Kidney tubule cell (primary cell): ENCODE results near the gene KRTAP10-12.
"Not testable (repeated sequence)": the region's sequence is repeated elsewhere in the genome, so short reads cannot be mapped to it uniquely, and the experiment has no call there.

Experiments
- DNase-seq: peaks from one replicate; pipeline ENCODE4 v3.0.0-alpha.2; 2018; ENCODE audit warnings: low spot score

Gene KRTAP10-12

DNA sequence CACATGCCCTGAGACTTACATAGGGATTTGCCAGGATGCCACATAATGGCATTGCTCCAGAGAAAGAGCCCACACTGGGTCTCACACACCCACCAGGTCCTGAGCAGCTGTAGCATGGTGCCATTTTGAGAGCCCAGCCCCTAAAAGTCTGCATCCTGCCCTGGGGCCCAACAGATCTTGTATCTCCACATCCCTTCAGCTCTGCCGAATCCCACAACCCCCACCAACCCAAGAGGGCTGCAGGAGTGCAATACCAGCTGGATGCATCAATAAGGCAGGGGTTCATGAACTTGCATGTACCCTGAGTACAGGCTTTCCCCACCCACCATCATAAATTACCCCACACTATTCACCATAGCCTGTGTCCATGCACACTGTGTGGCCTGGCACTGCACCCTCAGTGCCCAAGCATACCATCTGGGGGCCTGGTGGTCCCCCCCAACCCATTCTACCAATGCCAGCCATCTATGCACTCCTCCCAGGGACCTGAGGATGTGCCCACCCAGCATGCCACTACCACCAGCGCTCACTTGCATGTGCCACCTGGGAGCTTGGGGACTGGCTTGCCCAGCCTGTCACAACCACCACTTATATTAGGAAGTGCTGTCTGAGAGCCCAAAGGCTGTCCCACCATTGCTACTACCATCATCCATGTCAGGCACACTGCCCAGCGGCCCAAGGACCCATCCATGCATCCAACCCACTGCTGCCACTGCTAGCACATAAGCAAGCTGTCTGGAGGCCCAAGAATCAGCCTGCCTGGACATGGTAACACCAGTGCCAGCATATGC, 26.1 kb upstream of the KRTAP10-12 start:
- no peak for DNase-seq

- no peak for DNase-seq
Observed at GRCh38 chr21:44671911-44672310, 25.1 kb upstream of the KRTAP10-12 start.

DNA sequence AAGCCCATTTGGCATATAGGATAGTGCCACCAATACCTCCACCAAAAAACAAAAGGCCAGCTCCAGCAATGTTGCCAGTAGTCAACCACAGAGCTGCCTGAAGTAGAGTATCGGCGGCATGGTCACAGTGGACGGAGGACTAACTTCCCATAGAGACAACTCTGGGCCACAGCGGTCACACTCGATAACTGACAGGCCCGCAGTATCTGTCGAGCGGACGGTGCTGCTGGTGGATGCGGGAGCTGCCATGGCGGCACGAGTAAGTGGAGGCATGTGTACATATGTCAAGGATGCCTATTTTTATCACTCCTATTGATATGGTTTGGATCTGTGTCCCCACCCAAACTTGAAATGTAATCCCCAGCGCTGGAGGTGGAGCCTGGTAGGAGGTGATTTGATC, 19.1 kb upstream of the KRTAP10-12 start:
- DNase-seq: no peak

DNA sequence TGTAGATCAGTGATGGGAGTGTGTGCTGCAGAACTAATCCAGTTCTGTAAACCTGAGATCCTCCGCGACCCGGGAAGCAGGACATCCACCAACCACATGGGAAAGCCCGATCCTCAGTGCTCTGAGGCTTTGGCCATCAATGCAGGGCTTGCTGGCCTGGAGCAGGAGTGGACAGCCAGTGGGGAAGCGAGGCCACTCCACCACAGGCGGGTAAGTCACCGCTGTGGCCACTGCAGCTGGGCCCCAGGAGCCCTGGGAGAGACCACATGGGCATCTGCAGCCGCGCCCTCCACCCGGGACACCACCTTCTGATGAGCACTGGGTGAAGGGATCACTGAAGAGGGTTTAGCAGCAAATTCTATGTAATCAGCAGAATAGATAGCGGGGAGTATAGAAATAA, 15.8 kb upstream of the KRTAP10-12 start:
- DNase-seq: no peak

DNA sequence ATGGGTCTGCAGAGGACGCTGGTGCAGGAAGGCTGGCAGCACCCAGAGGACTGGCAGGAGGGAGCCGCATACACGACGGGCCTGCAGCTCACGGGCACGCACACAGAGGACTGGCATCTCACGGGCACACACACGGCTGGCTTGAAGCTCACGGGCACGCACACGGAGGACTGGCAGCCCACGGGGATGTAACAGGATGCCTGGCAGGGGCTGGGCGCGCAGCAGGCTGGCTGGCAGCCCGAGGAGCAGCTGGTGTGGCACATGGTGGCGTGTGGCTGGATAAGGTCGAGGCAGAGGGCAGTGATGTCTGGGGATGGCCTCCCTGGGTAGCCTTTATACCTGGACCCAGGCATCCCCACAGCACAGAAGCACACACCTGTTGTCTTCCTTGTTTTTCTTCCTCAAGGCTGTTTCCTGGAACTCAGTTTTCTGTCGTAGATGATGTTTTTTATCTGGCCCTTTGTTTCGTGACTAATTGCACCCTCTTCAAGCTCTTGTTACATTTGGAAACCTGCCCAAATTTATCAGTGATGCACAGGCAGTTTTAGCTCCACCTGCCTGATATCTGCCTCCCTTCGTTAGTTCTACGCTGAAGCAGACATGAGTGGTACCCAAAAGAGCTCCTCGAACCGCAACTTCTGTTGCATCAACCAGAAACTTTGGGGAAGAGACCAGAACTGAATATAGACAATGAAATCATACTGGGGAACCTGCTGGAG, 15.0 kb upstream of the KRTAP10-12 start, which contains the start of gene KRTAP12-1:
KRTAP12-1 (minus strand) TSS at position 303 of the 719 bp plus-strand sequence; CDS start at position 263, 40 bp downstream.
- DNase-seq: no peak

GRCh38 chr21:44682580-44683151, 14.3 kb upstream of the KRTAP10-12 start:
- no peak for DNase-seq

DNA sequence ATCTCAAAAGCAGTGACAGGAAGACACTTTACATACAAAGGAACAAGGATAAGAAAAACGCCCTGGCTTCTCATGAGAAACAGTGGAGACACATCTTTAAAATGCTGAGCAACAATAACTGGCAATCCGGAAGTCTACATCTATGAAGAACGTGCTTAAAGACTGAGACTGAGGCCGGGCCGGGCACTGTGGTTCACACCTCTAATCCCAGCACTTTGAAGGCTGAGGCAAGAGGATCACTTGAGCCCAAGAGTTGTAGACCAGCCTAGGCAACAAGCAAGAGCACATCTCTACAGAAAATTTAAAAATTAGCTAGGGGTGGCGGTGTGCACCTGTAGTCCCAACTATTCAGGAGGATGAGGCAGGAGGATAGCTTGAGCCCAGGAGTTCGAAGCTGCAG, 12.9 kb upstream of the KRTAP10-12 start:
- no peak for DNase-seq

GRCh38 chr21:44684483-44684882, 12.5 kb upstream of the KRTAP10-12 start:
- no peak for DNase-seq

GRCh38 chr21:44685050-44685449, 11.9 kb upstream of the KRTAP10-12 start:
- not testable (repeated sequence) for DNase-seq

- DNase-seq: no peak
Observed at GRCh38 chr21:44686000-44686781, 10.8 kb upstream of the KRTAP10-12 start.

- DNase-seq: no peak
Observed at GRCh38 chr21:44686843-44687561, 10.0 kb upstream of the KRTAP10-12 start.

DNA sequence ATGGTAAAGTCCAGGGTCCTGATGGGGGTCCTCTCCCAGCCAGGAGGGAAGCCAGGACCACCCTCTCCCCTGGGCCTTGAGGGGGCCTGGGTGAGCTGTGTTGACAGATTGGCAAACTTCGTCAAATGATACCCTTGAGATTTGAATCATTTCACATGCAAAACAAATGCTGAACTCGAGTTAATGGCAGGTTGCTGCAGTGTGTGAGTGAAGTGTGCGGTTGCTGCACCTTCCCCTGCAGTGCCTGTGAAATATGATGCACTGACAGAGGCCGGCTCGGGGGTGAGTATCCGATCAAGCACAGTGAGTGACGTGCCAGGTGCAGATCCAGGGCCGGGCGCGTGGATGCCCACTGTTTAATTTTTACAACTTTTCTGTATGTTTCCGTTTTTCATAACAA, 9.3 kb upstream of the KRTAP10-12 start:
- no peak for DNase-seq

DNA sequence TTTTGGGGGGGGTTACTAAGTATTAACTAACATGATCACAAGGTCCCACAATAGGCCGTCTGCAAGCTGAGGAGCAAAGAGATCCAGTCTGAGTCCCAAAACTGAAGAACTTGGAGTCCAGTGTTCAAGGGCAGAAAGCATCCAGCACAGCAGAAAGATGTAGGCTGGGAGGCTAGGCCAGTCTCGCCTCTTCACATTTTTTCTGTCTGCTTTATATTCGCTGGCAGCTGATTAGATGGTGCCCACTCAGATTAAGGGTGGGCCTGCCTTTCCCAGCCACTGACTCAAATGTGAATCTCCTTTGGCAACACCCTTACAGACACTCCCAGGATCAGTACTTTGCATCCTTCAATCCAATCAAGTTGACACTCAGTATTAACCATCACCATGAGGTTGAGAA, 7.2 kb upstream of the KRTAP10-12 start:
- DNase-seq: not testable (repeated sequence)

DNA sequence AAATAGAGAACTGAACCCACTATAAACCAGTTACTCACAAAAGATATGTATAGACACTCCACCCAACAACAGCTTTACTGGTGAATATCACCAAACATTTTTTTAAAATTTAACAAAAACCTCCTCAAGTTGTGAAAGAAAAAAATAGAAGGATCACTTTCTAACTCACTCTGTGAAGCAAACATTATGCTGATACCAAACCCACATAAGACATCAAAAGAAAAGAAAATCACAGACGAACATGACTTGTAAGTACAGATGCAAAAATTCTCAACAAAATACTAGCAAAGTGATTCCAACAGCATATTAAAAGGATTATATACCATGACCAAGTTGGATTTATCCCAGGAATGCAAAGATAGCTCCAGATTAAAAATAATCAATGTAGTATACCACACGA, 5.3 kb upstream of the KRTAP10-12 start:
- DNase-seq: no peak

GRCh38 chr21:44692798-44693512, 4.0 kb upstream of the KRTAP10-12 start:
- DNase-seq: no peak

DNA sequence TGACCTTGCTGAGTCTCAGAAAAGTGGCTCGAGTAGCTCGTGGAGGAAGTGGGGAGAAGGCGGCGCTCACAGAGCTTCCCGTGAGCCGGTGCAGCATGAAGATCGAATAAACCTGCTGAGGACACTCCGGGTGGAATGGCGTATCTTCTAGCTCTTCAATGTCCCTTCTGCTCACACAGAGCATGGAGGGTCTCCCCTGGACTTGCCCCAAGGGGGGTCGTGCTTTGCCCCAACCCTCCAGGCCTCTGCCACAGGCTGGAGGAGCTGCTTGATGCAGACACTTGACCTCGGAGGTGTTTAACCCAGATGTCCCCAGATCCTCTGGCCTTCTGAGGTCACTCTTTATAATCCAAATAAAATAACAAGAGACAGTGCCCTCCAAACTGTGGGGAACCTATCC, 2.2 kb upstream of the KRTAP10-12 start:
- DNase-seq: no peak

- DNase-seq: no peak
Observed at GRCh38 chr21:44695184-44695583, 1.8 kb upstream of the KRTAP10-12 start.

- no peak for DNase-seq
Observed at GRCh38 chr21:44695641-44696040, 1.3 kb upstream of the KRTAP10-12 start.

DNA sequence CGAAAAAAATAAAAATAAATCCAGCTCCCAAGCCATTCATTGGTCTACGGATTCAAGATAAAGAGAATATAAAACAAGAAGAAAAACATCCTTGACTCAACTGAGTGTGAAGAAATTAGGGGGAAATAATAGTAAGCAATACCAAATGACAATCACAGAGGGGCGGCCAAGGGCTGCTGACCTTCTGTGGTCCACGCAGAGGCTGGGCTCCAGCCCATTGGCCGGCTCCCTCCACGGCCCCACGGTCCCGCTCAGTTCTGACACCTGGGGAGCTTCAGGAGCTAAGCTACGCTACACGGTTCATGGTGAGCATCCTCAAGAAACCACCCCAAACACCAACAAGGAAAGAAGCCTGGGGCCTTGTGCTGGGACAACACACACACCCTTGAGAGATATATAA, 400 bp upstream of the KRTAP10-12 start:
- DNase-seq: no peak

- no peak for DNase-seq
Observed at GRCh38 chr21:44697811-44698734, 1.1 kb downstream of the KRTAP10-12 start.
